HG02588 (cell line): Measurements from ENCODE around the gene RGS10.
"Not testable (repeated sequence)": the region's sequence is repeated elsewhere in the genome, so short reads cannot be mapped to it uniquely, and the experiment has no call there.

Experiments used
- ATAC-seq: cut with Tn5 transposase; IDR thresholded peaks from one replicate; pipeline ENCODE4 v1.9.1; 2021; ENCODE audit warnings: mild to moderate bottlenecking, moderate library complexity; ENCODE audit not compliant: unreplicated experiment

Gene RGS10

DNA sequence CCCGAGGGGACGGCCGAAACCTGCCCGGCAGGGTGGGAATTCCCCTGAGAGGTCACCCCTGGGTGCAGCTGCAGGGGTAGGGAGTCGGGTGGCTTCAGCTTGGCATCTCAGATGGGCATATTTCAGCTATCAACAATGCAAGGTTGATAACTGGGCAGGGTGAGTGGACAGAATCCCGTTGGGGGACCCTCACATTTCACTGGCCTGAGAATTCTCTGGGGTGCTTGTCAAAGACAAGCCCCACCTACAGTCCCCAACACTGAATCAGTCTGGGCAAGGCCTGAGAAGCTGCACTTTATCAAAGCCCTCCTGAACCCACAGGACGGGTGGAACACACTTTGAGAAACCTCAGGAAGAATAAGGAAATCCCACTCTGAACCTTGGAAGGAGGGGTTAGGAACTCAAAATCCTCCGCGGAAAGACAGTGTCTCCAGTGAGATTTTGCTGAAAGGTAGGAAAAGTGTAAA, 3.1 kb downstream of the RGS10 start:
- no peak for ATAC-seq

DNA sequence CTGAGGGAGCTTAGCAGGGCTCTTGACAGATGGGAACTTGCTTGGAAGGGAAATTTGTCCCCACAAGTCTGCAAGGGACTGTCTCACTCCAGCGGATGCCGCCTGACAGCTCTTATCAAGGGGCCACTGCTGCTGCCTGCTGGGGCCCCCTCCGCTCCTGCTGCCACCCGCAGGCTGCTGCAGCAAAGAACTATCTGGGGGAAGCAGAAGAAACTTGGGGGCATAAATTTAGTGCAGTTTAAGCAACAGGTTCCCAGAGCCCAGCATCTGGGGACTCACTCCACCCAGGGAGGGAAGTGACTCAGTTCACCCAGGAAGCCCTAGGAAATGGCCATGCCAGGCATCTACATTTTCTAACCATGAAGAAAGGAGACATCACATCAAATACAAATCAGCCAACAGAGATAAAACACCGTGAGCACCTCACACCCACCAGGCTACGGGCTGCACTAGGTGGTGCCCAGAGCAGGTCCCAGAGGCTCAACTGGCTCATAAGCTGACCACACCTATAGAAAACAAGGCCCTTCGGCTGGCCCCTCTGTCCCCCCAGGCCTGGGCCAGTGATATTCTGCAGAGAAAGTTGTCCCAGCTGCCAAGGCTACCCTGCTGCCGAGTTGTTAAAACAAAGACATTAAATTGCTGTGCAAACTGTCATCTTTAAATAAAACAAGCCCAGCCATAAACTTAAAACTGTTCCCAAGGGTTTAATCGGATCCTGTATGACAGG, 3.7 kb downstream of the RGS10 start:
- no peak for ATAC-seq

DNA sequence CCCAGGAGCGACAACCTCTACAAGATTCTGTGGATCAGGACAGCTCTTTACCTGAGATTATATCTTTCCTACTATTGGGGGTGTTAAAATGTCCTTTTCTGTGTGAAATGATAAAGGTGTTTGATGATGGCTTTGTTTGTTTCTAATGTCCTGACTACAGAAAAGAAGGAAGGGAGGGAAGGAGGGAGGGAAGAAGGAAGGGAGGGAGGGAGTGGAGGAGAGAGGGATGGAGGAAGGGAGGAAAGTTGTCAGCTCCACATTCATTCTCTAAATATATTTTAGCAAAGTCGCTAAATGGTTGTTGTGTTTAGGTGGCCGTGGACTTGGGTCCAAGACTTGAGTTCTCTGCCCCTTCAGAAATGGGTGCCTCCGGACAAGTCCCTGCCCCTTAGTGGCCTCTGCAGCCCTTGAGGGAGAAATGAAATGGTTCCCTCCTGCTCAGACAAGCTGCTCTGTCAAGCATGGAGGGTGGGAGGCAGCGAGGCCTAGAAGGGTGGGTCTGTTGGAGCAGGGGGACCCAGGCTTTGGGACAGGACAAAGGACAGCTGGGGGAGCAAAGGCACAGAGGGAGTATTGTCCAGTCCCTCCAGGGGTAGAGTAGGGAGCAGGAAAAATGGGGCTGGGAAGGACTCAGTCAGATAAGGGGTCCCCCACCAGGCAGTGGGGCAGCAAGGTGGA, 4.4 kb downstream of the RGS10 start:
- ATAC-seq, result no peak

DNA sequence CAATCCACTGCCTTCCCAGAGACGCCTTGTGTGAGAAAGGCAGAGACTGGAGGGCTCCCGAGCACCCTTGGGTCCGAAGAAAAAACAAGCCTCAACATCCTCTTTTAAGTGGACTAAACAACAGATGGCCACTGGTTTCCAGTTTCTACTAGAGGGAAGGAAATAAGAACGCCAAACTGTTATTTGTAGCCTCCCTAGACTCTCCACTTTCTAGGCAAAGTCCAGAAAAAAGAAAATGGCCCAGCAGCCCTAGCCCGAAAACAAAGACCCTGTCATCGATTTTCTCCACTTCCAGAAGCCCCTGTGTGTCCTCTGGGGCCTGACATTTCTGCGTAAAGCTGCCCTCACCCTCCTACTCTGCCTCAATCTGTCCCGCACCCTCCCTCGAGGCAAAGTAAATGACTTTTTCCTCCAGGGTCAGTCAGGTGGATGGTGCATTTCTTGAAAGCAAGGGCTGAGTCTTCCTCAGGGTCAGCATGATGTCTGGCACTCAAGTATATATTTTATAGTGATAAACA, 6.0 kb downstream of the RGS10 start:
- ATAC-seq, result no peak

DNA sequence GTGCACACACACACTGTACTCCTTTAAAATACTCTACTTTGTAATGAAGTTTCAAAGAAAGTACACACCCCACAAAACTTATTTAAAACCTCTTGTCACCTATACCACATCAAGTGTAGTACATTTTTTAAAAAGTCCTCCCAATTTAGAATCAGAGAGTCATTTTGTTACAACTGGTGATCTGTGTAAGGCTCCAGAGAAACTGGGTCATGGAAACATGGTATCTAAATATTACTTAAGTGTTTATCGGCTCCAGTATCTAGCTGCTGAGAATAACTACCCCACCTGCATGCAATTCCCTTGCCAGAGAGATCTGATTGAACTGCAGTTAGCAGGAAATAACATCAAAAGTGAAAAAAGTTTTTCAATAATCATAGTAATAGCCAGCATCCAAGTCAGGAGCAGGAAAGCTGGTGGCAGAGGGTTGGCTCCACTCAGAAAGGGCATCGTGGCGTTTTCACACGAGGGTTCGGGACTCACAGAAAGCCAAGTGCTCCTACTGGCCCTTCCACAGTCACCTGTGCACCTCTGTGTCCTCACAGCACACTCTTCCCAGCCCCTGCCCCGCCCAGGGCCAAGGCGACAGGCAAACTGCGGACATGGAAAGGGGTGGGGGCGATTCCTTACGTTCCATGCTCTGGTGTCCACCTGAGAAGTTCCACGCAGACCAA, 6.5 kb downstream of the RGS10 start:
- no peak for ATAC-seq

DNA sequence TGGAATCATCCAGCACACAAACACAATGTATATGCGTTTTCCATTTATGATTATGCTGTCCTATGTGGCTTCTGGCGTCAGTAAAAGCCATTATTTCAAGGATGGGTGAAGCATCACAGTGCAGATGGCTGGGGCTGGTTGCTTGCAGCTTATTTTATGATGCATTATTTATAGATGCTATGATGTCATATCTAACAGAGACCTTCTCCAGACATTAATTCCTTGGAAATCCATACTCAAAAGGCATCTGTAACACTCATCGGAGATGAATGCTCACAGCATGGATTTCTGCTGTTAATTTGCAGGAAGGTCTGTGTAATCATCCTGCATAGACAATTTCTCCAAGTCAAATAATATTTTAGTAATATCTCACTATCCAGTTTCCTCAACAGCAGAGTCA, 7.2 kb downstream of the RGS10 start:
- no peak for ATAC-seq

DNA sequence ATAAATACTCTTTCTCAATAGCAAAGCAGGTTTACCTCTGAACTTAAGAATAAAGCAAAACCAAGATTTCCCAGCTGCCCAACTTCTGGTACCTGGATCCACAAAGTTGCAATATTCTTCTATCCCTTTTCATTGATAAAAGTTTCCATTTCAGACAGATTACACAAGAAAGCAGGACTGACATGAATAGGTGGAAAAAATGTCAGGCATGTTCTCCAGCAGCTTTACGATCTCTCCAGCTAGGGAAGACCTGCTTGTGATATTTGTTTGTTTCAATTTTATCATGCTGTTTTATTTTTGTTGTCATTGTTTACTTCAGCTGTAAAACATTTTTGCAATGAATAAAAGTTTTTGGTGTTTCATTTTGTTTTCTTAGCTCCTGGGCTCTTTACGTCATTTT, 9.0 kb downstream of the RGS10 start:
- no peak for ATAC-seq

DNA sequence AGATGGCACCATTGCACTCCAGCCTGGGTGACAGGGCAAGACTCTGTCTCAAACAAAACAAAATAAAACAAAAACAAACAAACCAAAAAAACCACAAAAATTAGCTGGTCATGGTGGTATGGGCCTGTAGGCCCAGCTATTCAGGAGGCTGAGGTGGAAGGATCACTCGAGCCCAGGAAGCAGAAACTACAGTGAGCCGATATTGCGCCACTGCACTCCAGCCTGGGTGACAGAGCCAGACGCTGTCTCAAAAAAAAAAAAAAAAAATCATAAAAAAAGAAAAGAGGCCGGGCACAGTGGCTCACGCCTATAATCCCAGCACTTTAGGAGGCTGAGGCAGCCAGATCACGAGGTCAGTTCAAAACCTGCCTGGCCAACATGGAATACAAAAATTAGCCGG, 9.7 kb downstream of the RGS10 start:
- not testable (repeated sequence) for ATAC-seq

DNA sequence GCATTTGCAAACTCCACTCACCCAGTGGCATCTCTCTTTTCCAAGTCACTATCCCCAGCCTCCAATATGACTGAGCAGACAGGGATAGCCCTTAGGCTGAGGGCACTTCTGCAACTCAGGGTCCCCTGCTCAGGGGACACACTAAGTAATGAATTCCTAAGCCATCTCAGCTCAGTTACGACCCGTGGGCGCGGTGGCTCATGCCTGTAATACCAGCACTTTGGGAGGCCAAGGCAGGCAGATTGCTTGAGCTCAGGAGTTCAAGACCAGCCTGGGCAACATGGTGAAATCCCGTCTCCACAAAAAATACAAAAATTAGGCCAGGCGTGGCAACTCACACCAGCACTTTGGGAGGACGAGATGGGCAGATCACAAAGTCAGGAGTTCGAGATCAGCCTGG, 10.3 kb downstream of the RGS10 start:
- not testable (repeated sequence) for ATAC-seq

DNA sequence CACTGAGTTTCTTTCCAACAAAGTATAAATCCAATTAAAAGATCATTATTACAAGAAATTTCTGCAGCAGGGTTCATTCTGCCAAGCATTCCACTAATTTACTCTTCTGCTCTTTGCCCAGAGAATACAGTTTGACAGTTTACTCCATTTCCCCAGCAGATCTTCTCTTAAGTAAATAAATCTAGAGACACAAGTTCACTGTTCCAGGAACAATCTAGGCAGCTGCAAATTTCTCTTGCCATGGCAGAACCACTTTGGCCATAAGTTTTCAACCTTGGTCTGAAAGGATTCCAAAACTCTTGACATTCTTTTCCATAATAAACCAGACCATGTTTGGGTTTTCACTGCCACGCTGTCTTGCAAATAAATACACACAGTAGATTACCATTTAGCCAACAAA, 11.5 kb downstream of the RGS10 start:
- no peak for ATAC-seq

DNA sequence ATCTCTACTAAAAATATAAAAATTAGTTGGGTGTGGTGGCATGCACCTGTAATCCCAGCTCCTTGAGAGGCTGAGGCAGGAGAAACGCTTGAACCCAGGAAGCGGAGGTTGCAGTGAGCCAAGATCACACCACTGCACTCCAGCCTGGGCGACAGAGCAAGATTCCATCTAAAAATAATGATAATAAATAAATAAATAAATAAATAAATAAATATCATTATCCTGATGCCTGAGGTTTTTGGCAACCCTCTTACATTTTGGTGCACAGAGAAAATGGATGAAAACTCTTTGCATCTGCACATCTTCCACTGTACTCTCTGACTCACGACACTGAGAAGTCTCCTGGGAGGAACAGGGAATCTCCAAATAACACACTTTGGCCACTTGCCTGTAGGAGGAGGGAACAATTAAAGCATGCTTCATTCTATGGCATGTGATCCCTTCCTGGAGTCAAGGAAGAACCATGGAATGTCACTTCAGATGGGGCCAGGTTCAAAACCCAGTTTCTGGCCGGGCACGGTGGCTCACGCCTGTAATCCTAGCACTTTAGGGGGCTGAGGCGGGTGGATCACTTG, 13.8 kb downstream of the RGS10 start:
- not testable (repeated sequence) for ATAC-seq

DNA sequence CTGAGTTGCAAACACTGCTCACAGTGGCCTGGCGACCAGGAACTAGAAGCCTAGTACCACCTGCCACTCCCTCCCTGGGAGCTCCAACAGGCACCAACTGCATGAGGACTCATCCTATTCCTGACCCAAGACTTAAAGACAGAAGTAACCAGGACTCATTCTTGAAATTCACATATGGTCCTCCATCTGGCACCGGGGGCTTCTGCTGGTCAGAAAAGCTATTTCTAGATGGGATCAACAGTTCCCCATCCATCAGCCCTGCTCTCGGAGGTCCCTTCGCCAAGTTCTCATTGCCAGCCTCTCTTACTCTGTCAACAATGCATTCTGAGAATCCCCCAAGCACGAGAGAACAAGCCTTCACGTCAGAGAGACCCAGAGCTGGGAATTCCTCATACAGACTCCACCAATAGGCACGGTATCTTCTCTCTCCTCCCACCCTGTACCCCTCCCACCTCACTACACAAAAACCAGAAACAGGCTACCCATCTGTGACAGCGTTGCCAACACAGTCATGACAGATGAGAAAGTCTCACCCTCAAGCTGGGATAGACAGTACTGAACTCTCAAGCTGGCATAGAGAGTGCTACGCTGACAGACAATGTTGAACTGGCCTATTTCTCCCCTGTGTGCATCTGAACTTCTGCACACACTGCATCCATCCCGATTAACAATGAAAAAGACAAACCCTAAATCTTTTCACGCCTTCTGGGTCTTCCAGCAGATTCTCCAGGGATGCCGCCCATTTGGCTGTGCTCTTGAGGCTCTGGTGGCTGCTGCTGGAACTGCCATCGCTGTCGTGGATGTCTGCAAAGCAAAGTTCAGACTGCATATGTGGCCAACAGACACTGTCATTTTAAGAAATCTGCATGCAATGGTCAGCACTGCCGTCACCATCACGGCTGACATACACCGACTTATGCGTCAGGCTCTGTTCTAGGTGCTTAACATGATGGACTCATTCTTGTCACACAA, 15.6 kb downstream of the RGS10 start:
- ATAC-seq, result no peak

DNA sequence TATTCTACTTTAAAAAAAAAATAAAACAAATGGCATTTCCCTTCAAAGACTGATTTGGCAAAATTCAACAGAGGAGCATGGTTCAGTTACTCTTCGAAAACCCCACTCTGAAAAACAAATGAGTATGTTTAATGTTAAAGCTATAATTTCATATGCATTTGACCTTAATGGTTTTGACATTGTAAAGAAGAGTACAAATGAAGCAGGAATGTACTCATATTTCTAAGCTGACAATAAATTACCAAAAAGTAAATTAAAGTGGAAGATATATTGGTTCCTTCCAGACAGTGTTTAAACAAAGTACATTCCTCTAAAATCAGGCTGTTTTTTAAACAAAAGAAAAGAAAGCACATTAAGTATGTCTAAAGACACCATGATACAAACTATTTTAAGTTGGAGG, 16.4 kb downstream of the RGS10 start:
- no peak for ATAC-seq

DNA sequence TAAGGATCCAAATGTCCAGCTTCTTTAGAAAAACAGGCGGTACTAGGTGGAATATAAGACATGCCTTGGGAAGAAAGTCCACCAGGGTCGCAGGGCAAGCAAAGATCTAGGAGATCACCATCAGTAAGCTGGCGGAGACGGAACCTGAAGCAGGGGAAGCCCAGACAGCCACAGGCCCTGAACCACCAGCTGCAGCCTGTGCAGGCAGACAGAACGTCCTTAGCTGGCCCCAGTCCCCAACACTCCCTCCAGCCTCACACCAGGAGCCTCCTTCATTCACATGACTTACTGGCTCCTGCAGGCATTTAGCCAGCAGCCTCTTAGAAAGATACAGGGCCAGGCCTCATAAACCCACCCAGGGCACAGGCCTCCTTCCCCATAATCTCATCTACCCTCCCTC, 17.4 kb downstream of the RGS10 start:
- ATAC-seq, result no peak

DNA sequence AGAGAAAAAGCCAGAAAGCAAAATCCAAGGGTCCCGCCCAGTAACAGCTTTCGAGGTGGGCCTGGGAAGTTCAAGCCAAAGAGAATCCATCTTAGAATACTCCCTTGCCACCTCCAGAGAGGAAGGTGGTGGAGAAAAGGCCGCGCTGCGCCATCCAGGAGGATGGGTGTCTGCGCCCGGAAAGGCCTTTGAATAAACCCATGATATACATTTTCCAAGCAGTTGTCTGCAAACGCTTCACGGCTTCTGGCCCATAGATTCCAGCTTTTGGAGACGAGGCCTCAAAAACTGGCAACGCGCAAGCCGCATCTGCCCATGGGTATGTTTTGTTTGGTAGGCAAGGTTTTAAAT, 17.8 kb downstream of the RGS10 start:
- no peak for ATAC-seq

DNA sequence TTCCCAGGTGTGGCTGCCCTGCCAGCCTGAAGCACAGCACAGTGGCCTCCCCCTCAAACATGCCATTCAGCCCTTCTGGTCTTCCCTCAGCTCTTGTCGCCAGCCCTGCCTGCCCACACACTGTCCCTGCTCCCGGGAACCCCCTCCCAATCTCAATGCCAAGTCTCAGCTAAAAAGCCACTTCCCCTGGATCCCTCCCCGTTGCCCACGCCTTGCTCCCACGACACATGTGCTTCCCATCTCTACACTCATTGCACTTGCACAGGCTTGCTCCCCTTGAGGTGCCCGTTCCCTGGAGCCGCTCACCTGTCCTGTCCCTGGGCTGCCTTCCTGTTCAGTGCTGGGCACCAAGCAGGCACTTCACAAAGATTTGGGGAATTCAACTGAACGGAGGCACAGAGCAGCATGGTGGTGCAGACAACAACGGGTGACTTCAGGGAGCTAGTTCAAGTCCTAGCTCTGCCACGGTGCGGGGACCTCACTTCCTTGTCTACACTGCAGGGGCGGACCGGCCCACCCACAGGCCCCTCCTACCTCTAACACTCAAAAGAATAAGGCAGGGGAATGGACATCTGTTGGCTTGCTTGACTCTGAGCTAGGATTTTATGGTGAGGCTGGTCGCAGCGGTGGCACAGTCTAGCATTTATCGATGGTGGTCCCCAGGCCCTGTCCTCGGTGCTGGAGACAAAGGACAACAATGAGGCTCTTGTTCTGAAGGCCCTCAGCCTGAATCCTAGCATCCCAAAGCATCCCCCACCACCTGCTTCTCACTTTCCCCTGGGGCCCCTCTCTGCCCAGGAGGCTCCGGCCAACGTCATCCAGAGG, 18.4 kb downstream of the RGS10 start:
- no peak for ATAC-seq

DNA sequence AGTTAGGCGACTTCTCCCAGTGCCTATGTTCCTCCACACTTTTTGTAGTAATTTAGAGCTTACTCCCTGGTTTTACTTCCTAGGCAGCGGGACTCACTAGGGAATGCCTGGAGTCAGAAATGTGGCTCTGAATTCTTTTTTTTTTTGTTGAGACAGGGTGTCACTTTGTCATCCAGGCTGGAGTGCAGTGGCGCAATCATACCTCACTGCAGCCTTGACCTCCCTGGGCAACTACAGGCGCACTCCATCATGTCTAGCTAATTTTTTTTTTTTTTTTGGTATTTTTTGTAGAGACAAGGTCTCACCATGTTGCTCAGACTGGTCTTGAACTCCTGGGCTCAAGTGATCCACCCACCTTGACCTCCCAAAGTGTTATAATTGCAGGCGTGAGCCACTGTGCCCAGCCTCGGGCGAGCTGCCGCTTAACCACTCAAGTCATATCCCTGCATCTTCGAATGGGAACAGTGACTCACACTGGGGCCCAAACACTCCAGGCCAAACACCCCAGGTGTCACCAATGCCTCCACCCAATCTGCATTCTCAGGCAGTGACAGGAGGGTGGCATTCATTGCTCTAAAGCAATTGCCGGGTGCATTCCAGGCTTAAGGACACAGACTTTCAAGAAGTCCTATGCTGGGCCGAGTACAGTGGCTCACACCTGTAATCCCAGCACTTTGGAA, 19.6 kb downstream of the RGS10 start:
- no peak for ATAC-seq

DNA sequence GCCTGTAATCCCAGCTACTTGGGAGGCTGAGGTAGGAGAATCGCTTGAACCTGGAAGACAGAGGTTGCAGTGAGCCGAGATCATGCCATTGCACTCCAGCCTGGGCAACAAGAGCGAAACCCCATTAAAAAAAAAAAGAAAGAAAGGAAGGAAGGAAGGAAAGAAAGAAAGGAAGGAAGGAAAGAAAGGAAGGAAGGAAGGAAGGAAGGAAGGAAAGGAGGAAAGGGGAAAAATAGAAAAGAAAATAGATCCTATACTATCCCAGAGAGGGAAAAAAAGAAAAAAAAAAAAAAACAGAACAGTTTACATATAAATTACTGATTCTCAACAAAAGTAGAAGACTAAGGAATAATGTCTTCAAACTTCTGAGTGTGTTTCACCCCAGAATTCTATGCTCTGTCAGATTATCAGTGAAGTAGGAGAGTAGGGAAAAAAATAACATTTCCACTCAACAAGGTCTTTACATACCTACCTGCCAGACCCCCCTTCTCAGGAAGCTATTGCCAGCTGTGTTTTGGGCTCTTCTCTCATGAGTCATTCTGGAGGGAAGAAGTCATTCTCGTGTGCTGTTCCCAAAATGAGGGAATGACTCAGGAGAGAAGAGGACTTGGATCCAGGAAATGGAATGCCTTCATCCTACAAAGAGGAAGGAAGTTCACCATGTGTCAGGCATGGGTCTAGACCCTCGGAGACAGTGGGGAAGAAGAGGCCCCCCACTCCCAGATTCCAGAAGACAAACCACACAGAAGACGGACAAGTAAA, 20.9 kb downstream of the RGS10 start:
- no peak for ATAC-seq
